ENCODE measurements around the gene SHC1.
"Not testable (repeated sequence)": the region's sequence is repeated elsewhere in the genome, so short reads cannot be mapped to it uniquely, and the experiment has no call there.

SHC1 gene

GRCh38 chr1:154982341-154982740 lies 11.8 kb upstream of the SHC1 start:
- Histone ChIP-seq H3K4me3 (ENCODE audit: insufficient read depth, low read length, poor library complexity, severe bottlenecking) (peak overlapping the region; percentile 67), H4K20me1 (ENCODE audit: low read depth, low read length) (no peaks in the 10 kb centered on the region), H3K27ac (ENCODE audit: low read depth, low read length) (peak overlapping the region; percentile 77), H3K79me2 (ENCODE audit: insufficient read depth, low read length) (peaks cover 40% of the 10 kb centered on the region), H3K9me2 (replicated peaks; ENCODE audit: insufficient read depth, low read length) (no peaks in the 10 kb centered on the region), H3K9ac (ENCODE audit: low read length) (peak overlapping the region; percentile 68), H3K4me2 (ENCODE audit: low read depth, low read length, poor library complexity, severe bottlenecking) (peak overlapping the region; percentile 92), H3K36me3 (ENCODE audit: low read length) (peaks cover 7% of the 10 kb centered on the region), H2AFZ (ENCODE audit: low read depth, low read length, severe bottlenecking) (peak overlapping the region; percentile 73), H3K27me3 (ENCODE audit: low read length) (no peaks in the 10 kb centered on the region), H3F3A (ENCODE audit: insufficient read depth) (peaks cover 20% of the 10 kb centered on the region), H3K9me3 (ENCODE audit: insufficient read depth, low read length) (no peaks in the 10 kb centered on the region)
- TF ChIP-seq CTCF (IDR thresholded peaks at IDR 0.05; ENCODE audit: insufficient read depth, low read length, poor library complexity, severe bottlenecking) (no peak), EZH2phosphoT487 (conservative IDR thresholded peaks at IDR 0.05; ENCODE audit: low read length) (no peak)

- Histone ChIP-seq H3K4me2 (ENCODE audit: low read depth, low read length, poor library complexity, severe bottlenecking) (no peak overlapping the region), H3K27ac (ENCODE audit: low read depth, low read length) (no peak overlapping the region), H3K9ac (ENCODE audit: low read length) (no peak overlapping the region), H3K4me3 (ENCODE audit: insufficient read depth, low read length, poor library complexity, severe bottlenecking) (no peak overlapping the region), H3K79me2 (ENCODE audit: insufficient read depth, low read length) (peaks cover 51% of the 10 kb centered on the region), H2AFZ (ENCODE audit: low read depth, low read length, severe bottlenecking) (no peak overlapping the region), H3K27me3 (ENCODE audit: low read length) (no peaks in the 10 kb centered on the region), H3K9me2 (replicated peaks; ENCODE audit: insufficient read depth, low read length) (no peaks in the 10 kb centered on the region), H3K9me3 (ENCODE audit: insufficient read depth, low read length) (no peaks in the 10 kb centered on the region), H3F3A (ENCODE audit: insufficient read depth) (peaks cover 20% of the 10 kb centered on the region), H4K20me1 (ENCODE audit: low read depth, low read length) (no peaks in the 10 kb centered on the region), H3K36me3 (ENCODE audit: low read length) (peaks cover 7% of the 10 kb centered on the region)
- no peak for TF ChIP-seq EZH2phosphoT487 (conservative IDR thresholded peaks at IDR 0.05; ENCODE audit: low read length)
- TF ChIP-seq CTCF (IDR thresholded peaks at IDR 0.05; ENCODE audit: insufficient read depth, low read length, poor library complexity, severe bottlenecking): no peak
These were observed 7.8 kb upstream of the SHC1 start for GRCh38 chr1:154978360-154978759.

- H3K4me3 ChIP-seq (ENCODE audit: insufficient read depth, low read length, poor library complexity, severe bottlenecking); H3K27me3 ChIP-seq (ENCODE audit: low read length); H4K20me1 ChIP-seq (ENCODE audit: low read depth, low read length); H2AFZ ChIP-seq (ENCODE audit: low read depth, low read length, severe bottlenecking); H3K27ac ChIP-seq (ENCODE audit: low read depth, low read length); H3K9me3 ChIP-seq (ENCODE audit: insufficient read depth, low read length); H3K4me2 ChIP-seq (ENCODE audit: low read depth, low read length, poor library complexity, severe bottlenecking); H3K9ac ChIP-seq (ENCODE audit: low read length); H3K36me3 ChIP-seq (ENCODE audit: low read length); H3K9me2 ChIP-seq (replicated peaks; ENCODE audit: insufficient read depth, low read length): not testable (repeated sequence)
- H3K79me2 ChIP-seq (ENCODE audit: insufficient read depth, low read length): peaks cover 54% of the 10 kb centered on the region
- H3F3A ChIP-seq (ENCODE audit: insufficient read depth): peaks cover 24% of the 10 kb centered on the region
These were observed 7.2 kb upstream of the SHC1 start for GRCh38 chr1:154977762-154978161.

- no peaks in the 10 kb centered on the region for H3K9me3 ChIP-seq (ENCODE audit: insufficient read depth, low read length)
- H3K4me3 ChIP-seq (ENCODE audit: insufficient read depth, low read length, poor library complexity, severe bottlenecking): peak overlapping the region; percentile 72
- H3K36me3 ChIP-seq (ENCODE audit: low read length): peaks cover 4% of the 10 kb centered on the region
- H2AFZ ChIP-seq (ENCODE audit: low read depth, low read length, severe bottlenecking): no peak overlapping the region
- peak overlapping the region; percentile 74 for H3K4me2 ChIP-seq (ENCODE audit: low read depth, low read length, poor library complexity, severe bottlenecking)
- no peaks in the 10 kb centered on the region for H3K9me2 ChIP-seq (replicated peaks; ENCODE audit: insufficient read depth, low read length)
- peak overlapping the region; percentile 69 for H3K9ac ChIP-seq (ENCODE audit: low read length)
- peaks cover 17% of the 10 kb centered on the region for H3F3A ChIP-seq (ENCODE audit: insufficient read depth)
- H4K20me1 ChIP-seq (ENCODE audit: low read depth, low read length): no peaks in the 10 kb centered on the region
- no peak for TF ChIP-seq EZH2phosphoT487 (conservative IDR thresholded peaks at IDR 0.05; ENCODE audit: low read length)
- no peak for TF ChIP-seq CTCF (IDR thresholded peaks at IDR 0.05; ENCODE audit: insufficient read depth, low read length, poor library complexity, severe bottlenecking)
- peaks cover 61% of the 10 kb centered on the region for H3K79me2 ChIP-seq (ENCODE audit: insufficient read depth, low read length)
- H3K27ac ChIP-seq (ENCODE audit: low read depth, low read length): peak overlapping the region; percentile 88
- no peaks in the 10 kb centered on the region for H3K27me3 ChIP-seq (ENCODE audit: low read length)
These were observed 5.0 kb upstream of the SHC1 start for GRCh38 chr1:154975409-154976059.
